ENCODE data around the gene SPG7.

GRCh38 chr16:89522287-89522686 is 14.1 kb downstream of the SPG7 start:
- TF ChIP-seq FOXM1 (IDR thresholded peaks at IDR 0.05; ENCODE audit: borderline replicate concordance) (no peak), FOXK2 (IDR thresholded peaks at IDR 0.05) (no peak), LEF1 (IDR thresholded peaks at IDR 0.05; ENCODE audit: borderline replicate concordance) (no peak), BHLHE40 (IDR thresholded peaks at IDR 0.05; ENCODE audit: borderline replicate concordance) (no peak), NFRKB (IDR thresholded peaks at IDR 0.05) (no peak), PKNOX1 (IDR thresholded peaks at IDR 0.05) (no peak)
